Fibroblast of lung (primary cell): ENCODE data around the gene ABCA5.

Experiments used
- CTCF ChIP-seq, 2 donors: IDR thresholded peaks in 1 of 2; conservative IDR thresholded peaks in 1 of 2; 1 replicate in 1 of 2; 2 replicates in 1 of 2; pipeline ENCODE4 v1.5.1; 2011 to 2012; ENCODE audit warnings: low read length in 2 of 2, control low read depth in 1 of 2, inconsistent platforms in 1 of 2, low read depth in 1 of 2, mild to moderate bottlenecking in 1 of 2
- EZH2 ChIP-seq: IDR thresholded peaks from 2 replicates; pipeline ENCODE4 v1.5.1; 2012; ENCODE audit warnings: low read length, control low read depth, mild to moderate bottlenecking; ENCODE audit errors: missing control alignments

- no peak for TF ChIP-seq CTCF (conservative IDR thresholded peaks at IDR 0.05 in 1 of 2, IDR thresholded peaks at IDR 0.05 in 1 of 2; ENCODE audit: low read depth in 1 of 2, low read length in 2 of 2)
- no peak for TF ChIP-seq EZH2
Observed at GRCh38 chr17:69236464-69236863, 90.5 kb downstream of the ABCA5 start.
